Panc1 (cell line): ENCODE data around the gene MCU. TPM values are rescaled to one million over a fixed set of nuclear protein-coding genes. Genes with fewer than 3 reads are reported as not detected.

ENCODE experiments used
- ATAC-seq: fragments of 200-7000 bp; cut with Tn5 transposase; 2 replicates; pipeline ENCODE4 v1.9.1; 2020; ENCODE audit warnings: mild to moderate bottlenecking, moderate library complexity
- BruUV-seq: library from RNA; stranded (reverse); fragments of 400-500 nt; replicated peaks from 2 replicates; lab custom pipeline; 2021; lab: Mats Ljungman, UMichigan
- CTCF ChIA-PET: fragments of 300-600 bp; sonication (Branson Sonifier 250); formaldehyde crosslinking; loops from one replicate; lab custom pipeline; 2022; ENCODE audit warnings: antibody characterized with exemption; lab: Charles Lee
- POLR2A ChIA-PET: fragments of 300-600 bp; sonication (Branson Sonifier 250); formaldehyde crosslinking; loops from one replicate; lab custom pipeline; 2022; ENCODE audit warnings: antibody characterized with exemption; lab: Charles Lee
- DNase-seq: peaks from one replicate; pipeline ENCODE4 v3.0.0-alpha.2; 2010; ENCODE audit warnings: low read depth, low spot score
- H3K27ac ChIP-seq: 2 replicates; pipeline ENCODE4 v1.5.1; 2011; ENCODE audit warnings: mild to moderate bottlenecking, low read length, inconsistent platforms
- H3K27me3 ChIP-seq: fragments of 200-500 bp; sonication (Bioruptor generic); 2 replicates; pipeline ENCODE4 v1.6.0; 2014; ENCODE audit warnings: low read length, inconsistent platforms; ENCODE audit not compliant: control insufficient read depth, insufficient read depth
- H3K36me3 ChIP-seq: fragments of 200-500 bp; sonication (Bioruptor generic); 2 replicates; pipeline ENCODE4 v1.5.1; 2014; ENCODE audit warnings: inconsistent platforms, mild to moderate bottlenecking, low read length, moderate library complexity; ENCODE audit not compliant: control insufficient read depth, insufficient read depth
- H3K4me1 ChIP-seq: 2 replicates; pipeline ENCODE4 v1.5.1; 2011; ENCODE audit warnings: inconsistent platforms, mild to moderate bottlenecking, low read length, moderate library complexity; ENCODE audit not compliant: control insufficient read depth, insufficient read depth
- H3K4me3 ChIP-seq, 2 experiments: 2 replicates each; pipeline ENCODE4 v1.5.1; 2011 to 2012; ENCODE audit warnings: low read depth in 2 of 2, low read length in 2 of 2, mild to moderate bottlenecking in 2 of 2, inconsistent platforms in 1 of 2, moderate library complexity in 1 of 2
- H3K9me3 ChIP-seq: fragments of 200-500 bp; sonication (Bioruptor generic); 2 replicates; pipeline ENCODE4 v1.5.1; 2014; ENCODE audit warnings: low read depth, mild to moderate bottlenecking, inconsistent platforms, low read length, moderate library complexity; ENCODE audit not compliant: control insufficient read depth, insufficient read depth
- POLR2AphosphoS5 ChIP-seq: IDR thresholded peaks from 2 replicates; pipeline ENCODE4 v1.6.1; 2012; ENCODE audit warnings: mild to moderate bottlenecking, low read depth, low read length, moderate library complexity
- SIN3A ChIP-seq: IDR thresholded peaks from 2 replicates; pipeline ENCODE4 v1.6.1; 2012; ENCODE audit warnings: low read depth, mild to moderate bottlenecking, low read length, moderate library complexity, borderline replicate concordance; ENCODE audit not compliant: insufficient read depth
- TCF7L2 ChIP-seq: IDR thresholded peaks from 2 replicates; pipeline ENCODE4 v1.6.1; 2011; ENCODE audit warnings: mild to moderate bottlenecking, low read depth, low read length, inconsistent platforms
- in situ Hi-C: cut with HindIII; loops from 2 replicates; pipeline ENCODE4 v1.10.0; 2016; ENCODE audit warnings: low sequenced_read_pairs, low pct_unique_long_range_greater_than_20kb
- intact Hi-C: fragments of 100-400 bp; cut with micrococcal nuclease; formaldehyde crosslinking; loops from one replicate; pipeline ENCODE4 v1.10.0; 2022; ENCODE audit not compliant: unreplicated experiment
- total RNA-seq: library from RNA; stranded (reverse); gene quantifications from one replicate; pipeline ENCODE4 v1.2.1, GENCODE V29; 2021; ENCODE audit not compliant: unreplicated experiment
- TF ChIP-seq, protein P1 (sequence below), 2 experiments: IDR thresholded peaks; 2 replicates each; pipeline ENCODE4 v1.6.1; 2011 to 2012; ENCODE audit warnings: low read depth in 2 of 2, control low read depth in 1 of 2, low read length in 1 of 2, mild to moderate bottlenecking in 1 of 2, moderate library complexity in 1 of 2; ENCODE audit not compliant: insufficient read depth in 1 of 2
- TF ChIP-seq, protein P2 (sequence below): fragments of 450-650 bp; IDR thresholded peaks from 2 replicates; pipeline ENCODE4 v1.5.1; 2017; ENCODE audit warnings: mild to moderate bottlenecking

Gene MCU
- total RNA-seq, 1 experiment from 2014 or later, result 31.6 TPM

DNA sequence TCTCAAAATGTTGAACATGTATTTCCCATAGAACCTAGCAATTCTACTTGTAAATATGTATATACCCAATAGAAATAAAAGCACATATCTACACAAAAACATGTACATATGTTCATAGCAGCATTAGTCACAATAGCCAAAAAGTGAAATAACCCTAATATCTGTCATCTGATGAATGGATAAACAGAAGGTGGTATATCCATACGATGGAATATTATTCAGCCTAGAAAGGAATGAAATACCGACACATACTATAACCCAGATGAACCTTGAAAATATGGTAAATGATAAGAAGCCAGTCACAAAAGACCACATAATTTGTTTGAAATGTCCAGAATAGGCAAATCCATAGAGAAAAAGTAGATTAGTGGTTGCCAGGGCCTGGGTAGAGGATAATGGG is 87.9 kb downstream of the MCU start:
- no peaks in the 10 kb centered on the region for H3K27me3 ChIP-seq
- in situ Hi-C loops (no loop called here), intact Hi-C loops (no loop called here)
- CTCF ChIA-PET, result no interaction called here
- POLR2A ChIA-PET, result no interaction called here
- H3K27ac ChIP-seq, result no peak overlapping the region
- no peaks in the 10 kb centered on the region for H3K36me3 ChIP-seq
- H3K4me3 ChIP-seq, result no peak overlapping the region
- H3K9me3 ChIP-seq, result no peaks in the 10 kb centered on the region; the same call in 1 of the 2 replicates
- H3K4me1 ChIP-seq, result 0 out of 2 replicates have a peak, but pooled peaks cover 7% of the 10 kb centered on the region
- ATAC-seq (no peak), DNase-seq (no peak)
- TF ChIP-seq, protein P1, sequence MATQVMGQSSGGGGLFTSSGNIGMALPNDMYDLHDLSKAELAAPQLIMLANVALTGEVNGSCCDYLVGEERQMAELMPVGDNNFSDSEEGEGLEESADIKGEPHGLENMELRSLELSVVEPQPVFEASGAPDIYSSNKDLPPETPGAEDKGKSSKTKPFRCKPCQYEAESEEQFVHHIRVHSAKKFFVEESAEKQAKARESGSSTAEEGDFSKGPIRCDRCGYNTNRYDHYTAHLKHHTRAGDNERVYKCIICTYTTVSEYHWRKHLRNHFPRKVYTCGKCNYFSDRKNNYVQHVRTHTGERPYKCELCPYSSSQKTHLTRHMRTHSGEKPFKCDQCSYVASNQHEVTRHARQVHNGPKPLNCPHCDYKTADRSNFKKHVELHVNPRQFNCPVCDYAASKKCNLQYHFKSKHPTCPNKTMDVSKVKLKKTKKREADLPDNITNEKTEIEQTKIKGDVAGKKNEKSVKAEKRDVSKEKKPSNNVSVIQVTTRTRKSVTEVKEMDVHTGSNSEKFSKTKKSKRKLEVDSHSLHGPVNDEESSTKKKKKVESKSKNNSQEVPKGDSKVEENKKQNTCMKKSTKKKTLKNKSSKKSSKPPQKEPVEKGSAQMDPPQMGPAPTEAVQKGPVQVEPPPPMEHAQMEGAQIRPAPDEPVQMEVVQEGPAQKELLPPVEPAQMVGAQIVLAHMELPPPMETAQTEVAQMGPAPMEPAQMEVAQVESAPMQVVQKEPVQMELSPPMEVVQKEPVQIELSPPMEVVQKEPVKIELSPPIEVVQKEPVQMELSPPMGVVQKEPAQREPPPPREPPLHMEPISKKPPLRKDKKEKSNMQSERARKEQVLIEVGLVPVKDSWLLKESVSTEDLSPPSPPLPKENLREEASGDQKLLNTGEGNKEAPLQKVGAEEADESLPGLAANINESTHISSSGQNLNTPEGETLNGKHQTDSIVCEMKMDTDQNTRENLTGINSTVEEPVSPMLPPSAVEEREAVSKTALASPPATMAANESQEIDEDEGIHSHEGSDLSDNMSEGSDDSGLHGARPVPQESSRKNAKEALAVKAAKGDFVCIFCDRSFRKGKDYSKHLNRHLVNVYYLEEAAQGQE (IDR thresholded peaks at IDR 0.05; ENCODE audit: insufficient read depth in 1 of 2, low read depth in 2 of 2, low read length in 1 of 2), result no peak
- TF ChIP-seq TCF7L2, result no peak
- TF ChIP-seq POLR2AphosphoS5, result no peak
- no peak for TF ChIP-seq SIN3A
- TF ChIP-seq, protein P2, sequence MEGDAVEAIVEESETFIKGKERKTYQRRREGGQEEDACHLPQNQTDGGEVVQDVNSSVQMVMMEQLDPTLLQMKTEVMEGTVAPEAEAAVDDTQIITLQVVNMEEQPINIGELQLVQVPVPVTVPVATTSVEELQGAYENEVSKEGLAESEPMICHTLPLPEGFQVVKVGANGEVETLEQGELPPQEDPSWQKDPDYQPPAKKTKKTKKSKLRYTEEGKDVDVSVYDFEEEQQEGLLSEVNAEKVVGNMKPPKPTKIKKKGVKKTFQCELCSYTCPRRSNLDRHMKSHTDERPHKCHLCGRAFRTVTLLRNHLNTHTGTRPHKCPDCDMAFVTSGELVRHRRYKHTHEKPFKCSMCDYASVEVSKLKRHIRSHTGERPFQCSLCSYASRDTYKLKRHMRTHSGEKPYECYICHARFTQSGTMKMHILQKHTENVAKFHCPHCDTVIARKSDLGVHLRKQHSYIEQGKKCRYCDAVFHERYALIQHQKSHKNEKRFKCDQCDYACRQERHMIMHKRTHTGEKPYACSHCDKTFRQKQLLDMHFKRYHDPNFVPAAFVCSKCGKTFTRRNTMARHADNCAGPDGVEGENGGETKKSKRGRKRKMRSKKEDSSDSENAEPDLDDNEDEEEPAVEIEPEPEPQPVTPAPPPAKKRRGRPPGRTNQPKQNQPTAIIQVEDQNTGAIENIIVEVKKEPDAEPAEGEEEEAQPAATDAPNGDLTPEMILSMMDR, result no peak
- no TSS peak for BruUV-seq

DNA sequence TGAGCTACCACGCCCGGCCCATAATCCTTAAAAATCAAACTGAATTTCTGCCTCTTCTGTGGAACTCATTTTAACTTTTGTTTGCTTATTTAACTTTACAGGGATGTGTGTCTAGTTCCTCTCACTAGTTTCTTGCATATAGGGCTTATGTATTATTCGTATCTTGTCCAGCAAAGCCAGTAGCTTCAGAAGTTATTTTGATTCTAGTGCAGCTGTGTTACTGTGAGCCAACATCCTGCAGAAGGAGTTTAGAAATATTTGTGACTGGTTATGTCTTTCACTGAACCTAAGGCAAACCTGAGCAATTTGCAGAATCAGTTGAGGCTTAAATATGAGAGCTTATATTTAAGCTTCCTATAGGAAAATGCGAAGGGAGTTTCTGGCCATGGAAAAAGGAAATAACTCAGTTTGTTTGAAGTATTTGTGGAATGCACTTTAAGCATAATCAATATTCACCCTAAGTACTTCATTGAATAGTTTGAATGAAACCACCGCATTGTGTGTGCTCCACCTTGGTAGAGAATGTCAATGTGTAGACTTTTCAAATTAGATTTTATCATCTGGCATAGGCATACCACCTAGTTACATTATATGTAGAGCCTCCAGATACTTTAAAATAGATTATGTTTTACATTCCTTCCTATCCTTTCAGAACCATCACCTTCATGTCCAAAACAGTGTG is 90.8 kb downstream of the MCU start:
- TF ChIP-seq POLR2AphosphoS5 (no peak), SIN3A (no peak), TCF7L2 (no peak)
- TF ChIP-seq, protein P2, result no peak
- TF ChIP-seq, protein P1 (IDR thresholded peaks at IDR 0.05; ENCODE audit: insufficient read depth in 1 of 2, low read depth in 2 of 2, low read length in 1 of 2), result no peak
- H3K27me3 ChIP-seq, result no peaks in the 10 kb centered on the region
- no peaks in the 10 kb centered on the region for H3K36me3 ChIP-seq
- BruUV-seq, result no TSS peak
- H3K4me1 ChIP-seq, result 0 out of 2 replicates have a peak, but pooled peaks cover 7% of the 10 kb centered on the region
- in situ Hi-C loops, result no loop called here
- H3K9me3 ChIP-seq, result no peaks in the 10 kb centered on the region
- DNase-seq (no peak), ATAC-seq (no peak)
- H3K4me3 ChIP-seq, result no peak overlapping the region
- POLR2A ChIA-PET, result no interaction called here
- no peak overlapping the region for H3K27ac ChIP-seq
- intact Hi-C loops, result no loop called here
- CTCF ChIA-PET, result no interaction called here
